Endothelial cell (in vitro differentiated cells): Measurements from ENCODE around the gene KDM2B. TPM values are rescaled to one million over a fixed set of nuclear protein-coding genes. Genes with fewer than 3 reads are reported as not detected.

Source experiments
- DNase-seq: peaks from one replicate; pipeline ENCODE4 v3.0.0; 2021; ENCODE audit warnings: low spot score
- H3K27ac Mint-ChIP-seq: one replicate; pipeline ENCODE4 v1.8.0; 2021; ENCODE audit warnings: mixed read lengths, inconsistent platforms; ENCODE audit not compliant: unreplicated experiment
- H3K27me3 Mint-ChIP-seq: one replicate; pipeline ENCODE4 v1.8.0; 2021; ENCODE audit warnings: mild to moderate bottlenecking, moderate library complexity, mixed read lengths, inconsistent platforms; ENCODE audit not compliant: unreplicated experiment
- H3K36me3 Mint-ChIP-seq: one replicate; pipeline ENCODE4 v1.8.0; 2021; ENCODE audit warnings: mild to moderate bottlenecking, low read depth, mixed read lengths, inconsistent platforms; ENCODE audit not compliant: unreplicated experiment
- H3K4me1 Mint-ChIP-seq: one replicate; pipeline ENCODE4 v1.8.0; 2021; ENCODE audit warnings: mild to moderate bottlenecking, mixed read lengths, inconsistent platforms; ENCODE audit not compliant: unreplicated experiment
- H3K4me3 Mint-ChIP-seq: one replicate; pipeline ENCODE4 v1.8.0; 2021; ENCODE audit warnings: mild to moderate bottlenecking, mixed read lengths, inconsistent platforms; ENCODE audit not compliant: unreplicated experiment
- H3K9me3 Mint-ChIP-seq: one replicate; pipeline ENCODE4 v1.8.0; 2021; ENCODE audit warnings: mixed read lengths, inconsistent platforms; ENCODE audit not compliant: unreplicated experiment
- CTCF ChIP-seq: fragments of 200-600 bp; sonication (generic); IDR thresholded peaks from one replicate; pipeline ENCODE4 v1.5.0; 2021; ENCODE audit warnings: antibody characterized with exemption; ENCODE audit not compliant: unreplicated experiment
- total RNA-seq: library from RNA; stranded (reverse); fragmentation: NEBNext Ultra II Directional; extraction: Animal tissue kit (Norgen Biotek cat#: 25700); gene quantifications from one replicate; pipeline ENCODE4 v1.2.1, GENCODE V29; 2021; ENCODE audit not compliant: unreplicated experiment

The KDM2B gene
- total RNA-seq, 1 donor from 2014 or later: 36.7 TPM

- Mint-ChIP-seq H3K27ac (no peak overlapping the region), H3K4me1 (no peaks in the 10 kb centered on the region), H3K36me3 (no peaks in the 10 kb centered on the region), H3K9me3 (no peaks in the 10 kb centered on the region), H3K4me3 (no peak overlapping the region), H3K27me3 (no peaks in the 10 kb centered on the region)
- no peak for TF ChIP-seq CTCF
- DNase-seq: no peak
Observed at GRCh38 chr12:121504505-121504904, 76.3 kb downstream of the KDM2B start.

- H3K4me1 Mint-ChIP-seq: no peaks in the 10 kb centered on the region
- no peaks in the 10 kb centered on the region for H3K9me3 Mint-ChIP-seq
- no peak overlapping the region for H3K4me3 Mint-ChIP-seq
- TF ChIP-seq CTCF: no peak
- H3K27ac Mint-ChIP-seq: no peak overlapping the region
- H3K36me3 Mint-ChIP-seq: no peaks in the 10 kb centered on the region
- peaks cover 1% of the 10 kb centered on the region for H3K27me3 Mint-ChIP-seq
- no peak for DNase-seq
Observed at GRCh38 chr12:121503395-121503794, 77.4 kb downstream of the KDM2B start.

GRCh38 chr12:121501946-121502345, 78.9 kb downstream of the KDM2B start:
- TF ChIP-seq CTCF: no peak
- Mint-ChIP-seq H3K9me3 (no peaks in the 10 kb centered on the region), H3K4me1 (no peaks in the 10 kb centered on the region), H3K36me3 (no peaks in the 10 kb centered on the region), H3K27me3 (peaks cover 2% of the 10 kb centered on the region), H3K27ac (no peak overlapping the region), H3K4me3 (no peak overlapping the region)
- DNase-seq: no peak

- peak; percentile 93 for TF ChIP-seq CTCF
- no peak overlapping the region for H3K4me3 Mint-ChIP-seq
- H3K9me3 Mint-ChIP-seq: no peaks in the 10 kb centered on the region
- H3K27me3 Mint-ChIP-seq: peaks cover 2% of the 10 kb centered on the region
- no peaks in the 10 kb centered on the region for H3K4me1 Mint-ChIP-seq
- no peaks in the 10 kb centered on the region for H3K36me3 Mint-ChIP-seq
- peak; percentile 78 for DNase-seq
- H3K27ac Mint-ChIP-seq: no peak overlapping the region
Observed at GRCh38 chr12:121499929-121500793, 80.7 kb downstream of the KDM2B start.

- H3K4me1 Mint-ChIP-seq: peaks cover 5% of the 10 kb centered on the region
- H3K9me3 Mint-ChIP-seq: no peaks in the 10 kb centered on the region
- H3K27ac Mint-ChIP-seq: no peak overlapping the region
- peaks cover 4% of the 10 kb centered on the region for H3K36me3 Mint-ChIP-seq
- no peak for DNase-seq
- no peak for TF ChIP-seq CTCF
- peaks cover 2% of the 10 kb centered on the region for H3K27me3 Mint-ChIP-seq
- no peak overlapping the region for H3K4me3 Mint-ChIP-seq
Observed at GRCh38 chr12:121495746-121496145, 85.1 kb downstream of the KDM2B start.
